ENCODE data around the gene MACROD2.

MACROD2 gene

DNA sequence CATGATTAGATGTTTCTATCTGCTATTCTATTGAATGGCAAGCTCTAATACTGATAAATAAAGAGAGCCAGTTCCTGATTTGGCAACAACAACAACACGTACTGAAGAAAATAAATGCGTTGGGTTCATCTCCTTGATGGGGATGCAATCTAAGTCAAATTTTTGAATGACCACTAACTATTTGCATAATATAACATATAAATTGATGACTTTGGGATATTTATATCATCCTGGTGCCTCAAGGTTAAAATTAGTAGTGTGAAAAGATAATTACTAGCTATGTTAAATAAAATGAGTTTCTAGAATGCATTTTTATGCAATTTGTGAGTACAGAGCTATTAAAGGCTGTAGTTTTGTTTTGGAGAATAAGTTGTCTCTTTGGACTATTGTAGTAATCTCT, 1681.5 kb downstream of the MACROD2 start:
- DNase-seq (ENCODE audit: low spot score) = no peak

DNA sequence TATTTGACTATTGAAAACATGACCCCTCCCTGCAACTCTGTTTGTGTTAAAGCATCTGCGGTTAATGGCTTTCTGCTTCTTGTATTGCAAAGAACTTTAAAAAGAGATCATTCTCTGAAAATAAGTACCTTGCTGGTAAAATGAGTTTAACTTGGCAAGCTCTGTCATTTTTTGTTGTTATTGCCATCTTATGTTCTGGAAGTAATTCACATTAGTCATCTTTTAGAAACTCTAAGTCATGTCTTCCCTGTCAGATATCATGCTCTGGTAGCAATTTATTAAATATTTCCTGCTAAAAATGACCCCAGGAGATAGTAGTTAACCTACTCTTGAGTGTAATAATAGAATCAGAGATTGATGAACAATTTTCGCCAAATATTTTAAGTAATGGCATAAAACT, 1687.4 kb downstream of the MACROD2 start:
- DNase-seq (ENCODE audit: low spot score) = no peak

DNA sequence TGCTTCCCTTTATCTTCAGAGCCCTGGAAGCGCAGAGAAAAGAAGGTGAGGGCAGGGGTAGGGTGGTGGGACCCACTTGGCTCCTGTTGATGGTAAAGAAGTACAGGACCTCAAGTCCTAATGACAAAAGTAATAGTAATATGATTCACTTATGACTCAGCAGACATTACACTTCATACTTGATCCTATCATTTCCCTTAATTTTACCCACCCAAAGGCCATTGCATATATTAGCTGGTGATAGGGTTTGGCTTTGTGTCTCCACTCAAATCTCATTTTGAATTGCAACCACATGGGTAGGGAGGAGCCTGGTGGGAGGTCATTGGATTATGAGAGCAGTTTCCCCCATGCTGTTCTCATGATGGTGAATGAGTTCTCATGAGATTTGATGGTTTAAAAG, 1697.3 kb downstream of the MACROD2 start:
- no peak for DNase-seq (ENCODE audit: low spot score)

DNA sequence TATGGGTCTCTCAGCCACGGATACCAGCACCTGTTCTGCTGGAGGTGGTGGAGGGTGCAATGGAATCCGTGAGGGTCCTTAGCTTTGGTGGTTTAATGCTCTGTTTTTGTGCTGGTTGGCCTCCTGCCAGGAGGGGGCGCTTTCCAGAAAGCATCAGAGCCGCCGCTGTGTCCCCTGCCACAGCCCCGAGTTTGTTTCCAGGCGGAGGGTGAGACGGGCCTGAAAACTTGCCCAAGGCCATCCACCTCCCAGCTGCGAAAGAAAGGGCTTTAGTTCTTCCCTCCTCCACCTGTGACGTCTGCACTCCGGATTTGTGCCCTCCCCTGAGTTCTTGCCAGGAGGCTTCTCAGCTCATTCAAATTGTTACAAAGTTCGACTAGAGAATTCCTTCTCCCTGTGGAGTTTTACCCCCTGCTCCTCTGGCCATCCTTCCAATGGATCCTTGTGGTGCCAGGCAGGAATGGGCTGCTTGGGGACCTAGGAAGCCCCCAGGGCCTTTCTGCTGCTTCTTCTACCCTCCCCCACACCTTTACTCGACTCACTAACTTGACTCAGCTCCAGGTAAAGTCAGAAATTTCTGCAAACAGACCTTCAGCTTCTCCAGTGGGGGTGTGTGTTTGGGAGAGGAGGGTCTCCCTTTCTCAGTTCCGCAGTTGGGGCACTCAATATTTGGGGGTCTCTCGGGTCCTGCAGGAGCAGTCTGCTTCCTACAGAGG, 1704.3 kb downstream of the MACROD2 start:
- no peak for DNase-seq (ENCODE audit: low spot score)

DNA sequence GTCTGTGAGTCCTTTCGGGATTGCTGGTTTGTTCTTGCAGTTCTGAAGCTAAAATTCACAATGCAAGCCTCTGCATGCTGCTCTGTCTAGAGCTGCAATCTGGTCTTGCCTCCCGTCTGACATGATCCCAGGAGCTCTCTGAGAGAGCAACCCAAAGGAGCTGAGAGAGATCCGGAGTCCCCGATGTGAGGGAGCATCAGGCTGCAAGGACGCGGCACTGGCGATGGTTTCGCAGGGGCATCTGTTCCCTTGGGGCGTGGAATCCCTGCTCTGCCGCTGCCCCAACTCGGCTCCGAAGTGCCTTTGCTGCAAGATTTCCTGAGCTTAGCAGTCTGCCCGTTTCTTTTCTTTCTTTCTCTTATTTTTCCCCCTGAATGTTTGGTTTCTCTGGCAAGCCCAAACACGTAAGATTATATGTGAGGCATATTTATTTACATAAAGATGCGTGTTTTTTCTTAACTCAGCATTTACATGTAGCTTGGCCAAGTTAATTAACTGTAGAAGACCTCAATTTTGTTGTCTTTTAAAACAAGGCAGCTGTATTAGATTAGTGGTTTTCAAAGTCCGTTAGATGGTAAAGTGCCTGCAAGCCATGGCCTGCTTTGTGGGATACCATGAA, 1704.9 kb downstream of the MACROD2 start:
- DNase-seq (ENCODE audit: low spot score) = no peak

DNA sequence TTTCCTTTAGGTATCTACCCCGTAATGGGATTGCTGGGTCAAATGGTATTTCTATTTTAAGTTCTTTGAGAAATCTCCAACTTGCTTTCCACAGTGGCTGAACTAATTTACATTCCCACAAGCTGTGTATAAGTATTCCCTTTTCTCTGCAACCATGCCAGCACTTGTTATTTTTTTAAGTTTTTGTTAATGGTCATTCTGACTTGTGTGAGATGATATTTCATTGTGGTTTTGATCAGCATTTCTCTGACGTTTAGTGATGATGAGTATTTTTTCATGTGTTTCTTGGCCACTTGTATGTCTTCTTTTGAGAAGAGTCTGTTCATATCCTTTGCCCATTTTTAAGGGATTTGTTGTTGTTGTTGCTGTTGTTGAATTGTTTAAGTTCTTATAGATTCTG, 1706.8 kb downstream of the MACROD2 start:
- no peak for DNase-seq (ENCODE audit: low spot score)

DNA sequence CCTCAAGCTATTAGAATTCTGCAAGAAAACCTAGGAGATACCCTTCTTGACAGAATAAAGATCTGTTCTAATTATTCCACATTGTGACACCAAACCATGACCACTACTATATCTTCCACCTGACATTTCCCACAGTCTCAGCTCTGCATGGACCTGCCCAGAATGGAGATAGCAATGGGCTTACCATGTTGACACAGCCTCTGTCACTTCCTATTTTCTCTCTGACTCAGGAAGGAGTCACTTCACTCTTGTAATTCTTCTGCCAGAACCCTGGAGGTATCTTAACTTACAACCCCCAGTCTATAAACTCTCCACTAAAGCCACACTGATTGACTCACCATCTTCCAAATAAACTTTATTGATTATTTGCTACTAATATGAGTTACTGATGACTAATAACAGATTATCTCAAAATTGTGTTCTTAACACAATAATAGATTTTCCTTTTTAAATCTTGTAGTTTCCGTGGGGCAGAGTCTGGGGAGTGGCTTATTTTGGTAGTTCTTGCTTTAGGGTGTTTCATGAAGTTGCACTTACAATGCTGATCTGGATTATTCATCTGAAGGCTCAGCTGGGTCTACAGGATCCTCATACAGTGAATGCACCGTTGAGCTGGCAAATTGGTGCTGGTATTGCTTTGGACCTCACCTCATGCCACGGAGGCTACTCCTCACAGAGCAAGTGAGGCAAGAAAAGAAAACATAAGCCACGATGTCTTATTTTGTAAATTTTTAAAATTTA, 1708.0 kb downstream of the MACROD2 start:
- DNase-seq (ENCODE audit: low spot score) = no peak

DNA sequence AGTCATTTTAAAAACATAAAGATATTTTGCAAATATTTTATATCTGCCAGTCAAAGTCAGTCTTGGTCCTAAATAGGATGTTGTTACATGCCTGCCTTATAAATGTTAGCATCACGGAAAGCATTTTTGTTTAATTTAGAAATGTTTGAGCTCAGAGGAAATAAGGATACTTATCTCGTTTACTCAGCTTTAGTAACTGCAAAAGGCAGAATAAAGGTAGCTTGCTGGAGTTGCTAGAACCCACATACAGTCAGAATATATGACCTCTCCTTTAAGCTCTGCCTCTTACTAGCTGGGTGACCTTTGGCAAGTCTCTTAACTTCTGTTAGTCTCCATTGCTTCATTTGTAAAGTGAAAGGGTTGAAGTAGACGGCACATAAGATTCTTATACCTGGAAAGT, 1710.7 kb downstream of the MACROD2 start:
- no peak for DNase-seq (ENCODE audit: low spot score)

DNA sequence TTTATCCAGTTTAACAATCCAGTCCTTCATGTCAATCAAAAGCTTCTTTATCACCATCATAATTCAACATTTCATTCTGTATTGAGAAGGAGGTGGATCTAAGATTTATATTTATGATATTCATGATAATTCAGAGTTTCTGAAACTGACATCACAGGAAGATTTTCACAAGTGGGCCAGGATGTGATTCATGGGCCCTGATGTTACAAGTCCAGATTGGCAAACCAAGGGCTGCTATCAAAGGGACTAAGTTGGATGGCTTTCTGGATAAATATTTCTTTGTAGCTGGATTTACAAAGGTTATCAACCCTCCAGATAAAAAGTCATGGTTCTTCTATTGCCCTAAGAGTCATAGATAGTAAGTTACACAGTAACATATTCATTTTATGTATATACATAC, 1711.4 kb downstream of the MACROD2 start:
- no peak for DNase-seq (ENCODE audit: low spot score)

DNA sequence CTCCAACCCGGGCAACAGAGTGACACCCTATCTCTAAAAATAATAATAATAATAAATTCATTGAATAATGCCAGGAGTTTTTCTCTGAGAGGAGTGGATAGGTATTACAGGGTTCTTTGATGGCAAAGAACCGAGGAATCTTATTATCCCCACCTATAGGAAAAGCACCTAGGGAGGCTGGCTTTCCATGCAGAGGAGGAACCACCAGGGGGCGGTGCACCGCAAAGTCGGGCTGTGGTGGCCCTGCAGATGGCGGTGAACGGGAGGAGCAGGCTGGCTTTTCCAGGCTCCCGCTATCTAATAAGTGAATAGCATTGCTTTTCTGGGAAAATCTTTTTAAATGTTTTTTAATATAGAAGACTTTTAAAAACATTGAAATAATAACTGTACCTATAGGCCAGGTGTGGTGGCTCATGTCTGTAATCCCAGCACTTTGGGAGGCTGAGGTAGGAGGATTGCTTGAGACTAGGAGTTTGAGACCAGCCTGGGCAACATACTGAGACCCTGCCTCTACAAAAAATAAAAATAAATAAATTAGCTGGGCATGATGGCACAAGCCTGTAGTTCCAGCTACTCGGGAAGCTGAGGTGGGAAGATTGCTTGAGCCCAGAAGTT, 1713.8 kb downstream of the MACROD2 start:
- DNase-seq (ENCODE audit: low spot score) = no peak

DNA sequence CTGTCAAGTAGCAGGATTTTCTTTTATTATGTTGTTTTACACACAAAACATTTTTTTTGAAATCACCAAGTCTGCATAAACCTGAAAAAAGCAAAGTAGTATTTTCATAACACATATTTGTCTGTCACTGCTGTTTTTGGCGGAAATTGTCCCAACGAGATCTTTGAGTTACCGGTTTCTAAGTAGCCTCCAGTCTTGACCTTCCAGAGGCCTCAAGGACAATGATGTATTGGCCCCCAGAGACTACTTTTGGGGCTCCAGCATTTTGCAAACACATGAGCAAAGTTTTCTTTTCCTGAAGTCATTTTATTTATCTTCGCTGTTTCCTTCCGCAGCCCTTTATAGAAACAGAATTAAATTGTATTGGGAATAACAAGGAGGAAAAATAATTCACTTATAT, 1715.3 kb downstream of the MACROD2 start:
- no peak for DNase-seq (ENCODE audit: low spot score)

DNA sequence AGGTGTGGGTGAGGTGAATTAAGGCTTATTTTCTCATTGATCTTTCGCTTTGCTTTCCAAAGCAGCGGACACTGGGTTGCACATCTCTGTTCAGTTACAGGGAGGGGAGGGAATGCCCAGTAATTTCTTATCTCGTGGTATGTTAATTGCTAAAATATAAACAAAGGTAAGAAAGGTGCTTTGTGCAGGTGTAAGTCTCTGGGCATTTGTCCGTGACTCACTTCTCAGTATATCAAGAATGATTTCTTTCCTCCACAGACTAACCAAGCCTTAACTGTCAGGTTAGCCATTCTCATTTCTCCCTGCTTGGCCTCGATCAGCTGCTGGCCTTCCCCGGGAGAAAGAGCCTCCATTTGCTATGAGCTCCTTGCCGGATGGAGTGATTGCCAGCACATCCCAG, 1715.9 kb downstream of the MACROD2 start:
- no peak for DNase-seq (ENCODE audit: low spot score)

DNA sequence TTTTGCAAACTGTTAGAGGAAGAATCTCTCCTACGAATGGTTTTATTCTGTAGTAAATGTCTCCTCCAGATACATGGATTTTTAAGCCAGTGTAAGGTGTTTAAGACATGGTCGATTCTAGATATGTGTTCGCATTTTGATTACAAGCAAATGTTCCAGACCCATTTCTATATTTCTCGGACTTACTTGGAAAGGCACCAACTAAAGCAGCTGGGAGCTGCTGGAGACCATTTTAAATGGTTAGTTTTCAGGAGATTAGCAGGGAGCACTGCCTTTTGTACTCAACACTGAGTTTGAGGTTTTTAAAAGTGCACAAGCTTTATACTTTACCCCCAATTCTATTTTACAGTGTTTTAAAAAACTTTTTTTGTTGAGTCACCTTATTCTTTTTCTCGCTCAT, 1720.9 kb downstream of the MACROD2 start:
- no peak for DNase-seq (ENCODE audit: low spot score)

DNA sequence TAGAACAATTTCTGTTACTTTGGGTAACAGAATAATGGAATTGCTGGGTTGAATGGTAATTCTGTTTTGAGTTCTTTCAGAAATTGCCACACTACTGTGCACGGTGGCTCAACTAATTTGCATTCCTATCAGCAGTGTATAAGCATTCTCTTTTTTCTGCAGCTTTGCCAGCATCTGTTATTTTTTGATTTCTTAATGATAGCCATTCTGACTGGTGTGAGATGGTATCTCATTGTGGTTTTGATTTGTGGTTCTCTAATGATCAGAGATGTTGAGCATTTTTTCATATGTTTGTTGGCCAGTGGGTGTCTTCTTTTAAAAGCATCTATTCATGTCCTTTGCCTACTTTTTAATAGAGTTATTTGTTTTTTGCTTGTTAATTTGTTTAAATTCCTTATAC, 1731.1 kb downstream of the MACROD2 start:
- DNase-seq (ENCODE audit: low spot score) = no peak

DNA sequence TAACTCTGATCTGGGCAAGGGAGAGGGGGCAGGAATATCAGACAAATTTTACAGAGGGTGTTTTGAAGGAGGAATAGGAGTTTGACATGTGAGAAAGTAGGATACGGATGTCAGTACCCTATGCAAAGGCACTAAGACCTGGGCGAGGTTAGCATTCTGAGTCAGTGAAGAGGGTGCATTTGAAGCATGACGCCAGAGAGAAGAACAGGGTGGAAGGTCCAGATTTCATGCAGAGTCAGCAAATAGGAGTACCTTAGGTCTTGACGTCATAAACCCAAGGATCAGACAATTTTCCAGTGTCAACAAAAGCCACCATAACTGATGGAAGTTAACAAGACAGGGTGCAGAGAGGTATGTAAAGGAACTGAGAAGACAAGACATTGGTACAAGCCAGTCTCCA, 1738.7 kb downstream of the MACROD2 start:
- no peak for DNase-seq (ENCODE audit: low spot score)

DNA sequence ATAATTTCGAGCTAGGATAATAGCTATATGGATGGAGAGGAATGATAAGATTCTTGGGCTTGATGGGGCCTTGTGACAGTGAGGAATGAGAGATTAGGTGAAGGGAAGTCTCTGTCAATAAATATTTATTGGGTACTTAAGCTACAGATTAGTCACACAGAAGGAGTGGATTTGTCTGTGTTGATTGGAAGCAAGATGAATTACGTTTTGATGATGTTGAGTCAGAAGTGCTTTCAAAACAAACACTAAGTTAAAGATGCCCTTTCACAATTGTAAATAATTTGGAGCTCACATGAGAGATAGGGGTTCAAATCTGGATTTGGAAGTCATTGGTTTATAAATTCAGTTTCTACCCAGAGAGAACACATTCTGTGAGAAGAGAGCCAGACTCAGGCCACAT, 1743.7 kb downstream of the MACROD2 start:
- no peak for DNase-seq (ENCODE audit: low spot score)

DNA sequence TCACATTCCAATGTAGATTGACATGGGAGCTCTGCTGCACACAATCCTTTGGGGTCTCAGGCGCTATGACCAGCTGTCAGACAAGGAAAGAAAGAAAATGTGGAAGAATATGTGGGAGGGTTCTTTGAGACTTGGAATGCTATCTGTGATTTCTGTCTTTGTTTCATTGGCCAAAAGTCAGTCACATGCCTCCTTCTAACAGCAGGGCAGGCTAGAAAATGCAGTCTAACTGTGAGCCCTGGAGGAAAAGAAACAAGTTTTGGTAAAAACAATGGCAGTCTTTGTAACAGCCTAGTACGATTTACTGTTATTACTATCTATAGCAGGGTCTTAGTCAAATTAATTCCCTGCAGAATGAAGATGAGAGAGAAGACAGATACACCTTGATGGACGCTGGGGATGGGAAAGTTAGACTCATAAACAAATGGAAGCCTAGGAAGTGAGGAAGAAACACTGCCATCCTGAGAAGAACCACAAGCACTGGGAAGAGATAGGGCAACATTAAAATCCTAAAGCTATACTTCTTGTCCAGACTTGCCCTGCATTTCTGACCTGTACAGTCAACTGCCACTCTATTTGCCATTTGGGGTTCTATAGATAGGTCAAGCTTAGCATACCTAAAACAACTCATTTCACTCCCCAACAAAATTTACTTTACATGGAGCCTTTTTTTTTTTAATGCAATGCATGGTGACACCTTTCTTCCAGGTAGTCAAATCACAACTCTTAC, 1744.9 kb downstream of the MACROD2 start:
- DNase-seq (ENCODE audit: low spot score) = no peak

DNA sequence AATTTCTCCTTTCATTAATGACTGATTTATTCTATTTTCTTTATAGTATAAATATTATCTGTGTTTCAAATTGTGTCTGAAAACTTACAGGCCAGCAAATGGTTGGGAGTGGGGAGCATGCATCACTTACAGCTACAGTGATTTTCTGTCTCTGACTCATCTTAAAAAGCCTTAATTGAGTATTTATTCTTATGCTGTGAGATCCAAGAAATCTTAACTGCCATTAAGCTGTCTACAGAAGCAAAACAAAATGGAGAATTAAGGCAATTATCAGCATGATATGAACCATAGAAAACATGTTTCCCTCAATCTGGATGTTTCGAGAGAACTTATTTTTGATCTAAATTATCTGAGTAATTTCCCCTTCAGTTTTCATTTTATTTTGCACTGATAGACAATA, 1746.8 kb downstream of the MACROD2 start:
- no peak for DNase-seq (ENCODE audit: low spot score)

DNA sequence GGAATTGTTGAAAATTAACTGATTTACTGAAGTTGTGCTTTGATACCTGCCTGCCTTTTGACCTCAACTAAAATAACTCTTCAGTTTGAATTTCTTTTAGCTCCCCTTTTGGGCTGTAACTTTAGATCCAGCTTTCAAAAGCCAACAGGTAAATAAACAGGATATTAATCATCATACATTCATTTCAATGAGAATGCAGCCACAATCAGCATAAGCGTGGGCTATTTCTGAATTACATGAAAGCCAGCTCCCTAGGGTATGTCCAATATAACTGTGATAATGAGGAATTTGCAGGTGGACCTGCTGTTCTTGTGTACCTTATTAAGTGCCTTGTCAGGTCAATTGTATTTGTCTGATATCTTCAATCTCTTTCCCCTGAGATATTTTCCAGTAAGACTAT, 1747.3 kb downstream of the MACROD2 start:
- no peak for DNase-seq (ENCODE audit: low spot score)

DNA sequence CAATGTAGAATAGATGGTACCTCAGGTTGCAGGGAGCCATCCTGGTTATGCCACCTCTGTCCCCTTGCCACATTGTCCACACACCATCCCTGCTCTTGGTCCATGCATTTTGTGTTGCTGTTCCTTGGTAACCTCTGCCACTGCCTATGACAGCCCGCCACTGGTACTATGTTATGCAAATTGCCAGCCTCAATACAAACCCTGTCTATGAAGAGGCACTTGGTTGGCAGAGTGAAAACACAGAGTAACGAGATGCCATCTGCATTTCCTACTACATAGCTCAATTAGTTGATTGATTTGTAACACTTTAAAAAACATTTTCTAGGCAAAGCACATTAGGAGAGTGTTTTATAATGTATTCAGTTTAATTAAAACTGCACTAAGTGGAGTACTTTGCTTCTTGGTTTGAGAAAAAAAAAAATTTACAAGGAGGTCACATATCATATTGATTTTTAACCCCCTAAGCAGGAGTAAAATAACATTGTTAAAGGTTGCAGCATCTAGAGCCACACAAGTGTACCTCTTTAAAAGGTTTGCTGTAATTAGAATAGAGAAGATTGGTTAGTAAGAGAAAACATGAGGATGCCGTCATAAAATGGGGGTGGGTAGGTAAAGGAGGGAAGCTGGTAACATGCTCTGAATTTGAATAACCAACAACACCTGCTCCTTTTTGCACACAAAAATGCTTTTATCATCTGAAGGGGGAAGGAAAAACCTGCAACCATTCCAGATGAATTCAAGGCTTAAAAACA, 1760.9 kb downstream of the MACROD2 start:
- no peak for DNase-seq (ENCODE audit: low spot score)

DNA sequence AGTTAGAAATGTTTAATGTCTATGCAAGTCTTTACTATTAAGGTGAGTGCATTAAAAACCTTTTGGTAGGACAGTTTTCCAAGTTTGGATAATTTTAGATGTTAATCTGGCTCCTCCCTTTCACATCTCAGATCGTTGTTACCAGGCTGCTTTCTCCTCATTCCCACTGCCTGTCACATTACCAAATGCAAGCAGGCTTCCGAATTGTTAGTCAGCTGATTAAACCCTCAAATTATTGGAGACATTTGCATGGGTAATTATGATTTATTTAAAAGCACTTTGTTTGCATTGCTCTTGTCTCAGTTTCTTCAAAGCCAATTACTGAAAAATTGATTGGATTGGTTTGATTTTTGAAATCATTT, 1761.4 kb downstream of the MACROD2 start:
- DNase-seq (ENCODE audit: low spot score) = no peak

DNA sequence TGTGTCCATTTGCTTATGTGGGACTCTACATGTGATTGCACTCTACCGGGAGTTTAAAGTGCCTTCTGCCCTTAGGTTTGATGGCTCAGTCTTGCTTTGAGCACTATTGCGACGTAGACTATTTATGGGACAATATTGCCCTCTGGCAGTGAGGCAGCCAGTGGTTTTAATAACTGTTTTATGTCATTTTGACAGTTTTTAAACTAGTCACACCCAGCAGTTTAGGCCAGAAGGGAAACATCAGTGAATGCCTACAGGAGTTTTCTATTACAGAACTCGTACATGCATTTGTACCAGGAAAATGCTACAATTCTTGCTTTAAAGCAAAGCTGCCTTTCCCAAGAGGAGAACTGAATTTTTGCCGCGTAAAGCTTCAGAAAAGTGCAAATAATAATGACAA, 1764.3 kb downstream of the MACROD2 start:
- DNase-seq (ENCODE audit: low spot score) = no peak
